ENCODE data around the gene NFYB. TPM values are rescaled to one million over a fixed set of nuclear protein-coding genes. Genes with fewer than 3 reads are reported as not detected.
"Not testable (repeated sequence)": the region's sequence is repeated elsewhere in the genome, so short reads cannot be mapped to it uniquely, and the experiment has no call there.

The NFYB gene
- total RNA-seq, 6 experiments from 2014 or later = 10.1 to 12.9 (median 12.2) TPM

DNA sequence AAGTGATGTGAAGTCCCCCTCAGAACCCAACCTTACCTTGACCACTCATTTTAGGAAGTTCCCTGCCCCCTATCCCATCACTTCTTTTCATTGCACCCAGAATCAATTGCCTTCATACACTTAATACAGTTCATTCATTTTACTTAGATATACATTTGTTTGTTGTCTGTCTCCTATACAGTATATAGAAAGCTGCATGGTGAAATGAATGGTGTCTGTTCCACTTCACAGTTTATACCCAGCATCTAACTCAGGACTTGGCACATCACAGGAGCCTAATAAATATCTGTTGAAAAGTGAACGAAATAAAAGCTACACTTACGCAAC is 39.3 kb upstream of the NFYB start:
- ATAC-seq = no peak
- WGBS (ENCODE audit: insufficient coverage, low coverage, low lambda C conversion rate, missing lambda C conversion rate) = 22% methylated on average over 2 of the region's 2 CpGs

DNA sequence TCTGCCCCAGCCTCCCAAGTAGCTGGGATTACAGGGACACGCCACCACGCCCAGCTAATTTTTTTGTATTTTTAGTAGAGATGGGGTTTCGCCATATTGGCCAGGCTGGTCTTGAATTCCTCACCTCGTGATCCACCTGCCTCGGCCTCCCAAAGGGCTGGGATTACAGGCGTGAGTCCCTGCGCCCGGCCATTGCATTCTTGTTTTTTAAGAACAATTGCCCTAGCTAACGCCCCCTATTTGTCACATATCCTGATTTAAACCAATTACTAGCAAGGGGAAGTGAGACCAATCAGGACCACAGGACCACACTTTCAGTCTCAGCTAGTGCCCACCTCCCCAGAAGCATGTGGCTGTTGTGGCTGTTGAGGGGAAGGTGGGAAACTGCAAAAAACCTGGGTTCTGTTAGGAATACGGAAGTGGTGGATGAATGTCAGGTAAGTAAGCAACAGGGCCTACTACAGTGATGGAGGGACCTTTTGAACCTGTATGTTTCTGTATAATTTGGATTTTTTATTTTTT is 37.8 kb upstream of the NFYB start:
- no peak overlapping the region for H3K4me3 ChIP-seq
- DNase-seq = no peak
- TF ChIP-seq POLR2A (IDR thresholded peaks at IDR 0.05) = no peak
- TF ChIP-seq, protein P1, sequence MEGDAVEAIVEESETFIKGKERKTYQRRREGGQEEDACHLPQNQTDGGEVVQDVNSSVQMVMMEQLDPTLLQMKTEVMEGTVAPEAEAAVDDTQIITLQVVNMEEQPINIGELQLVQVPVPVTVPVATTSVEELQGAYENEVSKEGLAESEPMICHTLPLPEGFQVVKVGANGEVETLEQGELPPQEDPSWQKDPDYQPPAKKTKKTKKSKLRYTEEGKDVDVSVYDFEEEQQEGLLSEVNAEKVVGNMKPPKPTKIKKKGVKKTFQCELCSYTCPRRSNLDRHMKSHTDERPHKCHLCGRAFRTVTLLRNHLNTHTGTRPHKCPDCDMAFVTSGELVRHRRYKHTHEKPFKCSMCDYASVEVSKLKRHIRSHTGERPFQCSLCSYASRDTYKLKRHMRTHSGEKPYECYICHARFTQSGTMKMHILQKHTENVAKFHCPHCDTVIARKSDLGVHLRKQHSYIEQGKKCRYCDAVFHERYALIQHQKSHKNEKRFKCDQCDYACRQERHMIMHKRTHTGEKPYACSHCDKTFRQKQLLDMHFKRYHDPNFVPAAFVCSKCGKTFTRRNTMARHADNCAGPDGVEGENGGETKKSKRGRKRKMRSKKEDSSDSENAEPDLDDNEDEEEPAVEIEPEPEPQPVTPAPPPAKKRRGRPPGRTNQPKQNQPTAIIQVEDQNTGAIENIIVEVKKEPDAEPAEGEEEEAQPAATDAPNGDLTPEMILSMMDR (IDR thresholded peaks at IDR 0.05) = no peak
- no peaks in the 10 kb centered on the region for H3K9me3 ChIP-seq
- no peak for ATAC-seq
- no peak overlapping the region for H3K27ac ChIP-seq
- peaks cover 0 to 10% (median 0%) of the 10 kb centered on the region in 4 donors for H3K4me1 ChIP-seq
- no peaks in the 10 kb centered on the region for H3K27me3 ChIP-seq
- intact Hi-C loops (cut with DNase I) = no loop called here
- 68% methylated on average over 7 of the region's 10 CpGs for WGBS (ENCODE audit: insufficient coverage, low coverage, low lambda C conversion rate, missing lambda C conversion rate)
- no peaks in the 10 kb centered on the region for H3K36me3 ChIP-seq

More for the DNA sequence above, 39.3 kb upstream of the NFYB start:
- no peak for DNase-seq
- Histone ChIP-seq H3K9me3 (no peaks in the 10 kb centered on the region), H3K4me1 (peaks cover 0 to 18% (median 0%) of the 10 kb centered on the region in 4 donors), H3K27me3 (no peaks in the 10 kb centered on the region), H3K27ac (no peak overlapping the region), H3K36me3 (no peaks in the 10 kb centered on the region), H3K4me3 (no peak overlapping the region)
- intact Hi-C loops (cut with DNase I) = no loop called here
- no peak for TF ChIP-seq POLR2A (IDR thresholded peaks at IDR 0.05)
- TF ChIP-seq, protein P1 (IDR thresholded peaks at IDR 0.05) = no peak

DNA sequence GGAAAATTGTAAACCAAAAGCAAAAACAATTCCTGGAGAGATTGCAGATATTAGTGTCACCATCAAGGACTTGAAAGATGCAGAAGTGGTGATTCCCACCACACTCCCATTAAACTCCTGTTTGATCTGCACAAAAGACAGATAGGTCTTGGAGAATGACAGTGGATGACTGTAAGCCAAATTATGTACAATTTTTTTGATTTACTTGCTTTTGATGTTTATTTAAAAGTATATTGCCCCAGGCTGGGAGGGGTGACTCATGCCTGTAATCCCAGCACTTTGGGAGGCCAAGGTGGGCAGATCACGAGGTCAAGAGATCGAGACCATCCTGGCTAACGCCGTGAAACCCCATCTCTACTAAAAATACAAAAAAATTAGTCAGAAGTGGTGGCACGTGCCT is 35.8 kb upstream of the NFYB start:
- ATAC-seq; H3K36me3 ChIP-seq; H3K9me3 ChIP-seq; H3K27me3 ChIP-seq; H3K27ac ChIP-seq; intact Hi-C loops (cut with DNase I); H3K4me3 ChIP-seq; DNase-seq: not testable (repeated sequence)
- WGBS (ENCODE audit: insufficient coverage, low coverage, low lambda C conversion rate, missing lambda C conversion rate) = 93% methylated on average over 4 of the region's 5 CpGs
- H3K4me1 ChIP-seq = peaks cover 0 to 10% (median 0%) of the 10 kb centered on the region in 4 donors

DNA sequence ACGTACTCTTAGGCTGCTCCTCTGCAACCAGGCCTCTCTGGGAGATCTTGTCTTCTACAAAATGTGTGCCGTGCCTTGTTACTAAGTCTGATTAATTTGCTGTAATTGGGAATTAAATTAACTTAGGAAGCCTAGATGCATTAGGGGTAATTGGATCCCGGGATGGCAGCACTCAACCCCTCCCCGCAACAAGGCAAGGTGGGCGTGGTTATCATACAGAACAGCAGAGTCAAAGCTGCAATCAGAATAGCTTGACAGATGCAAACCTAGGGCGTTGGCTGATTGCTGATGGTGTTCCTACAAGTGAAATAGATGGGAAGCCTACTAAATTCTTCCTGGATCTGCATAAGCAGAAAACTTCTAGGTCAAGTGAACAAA is 34.5 kb upstream of the NFYB start:
- intact Hi-C loops (cut with DNase I) = no loop called here
- ATAC-seq = no peak
- no peak overlapping the region for H3K4me3 ChIP-seq
- 84% methylated on average over 6 of the region's 6 CpGs for WGBS (ENCODE audit: insufficient coverage, low coverage, low lambda C conversion rate, missing lambda C conversion rate)
- DNase-seq = no peak
- H3K27ac ChIP-seq = no peak overlapping the region
- H3K4me1 ChIP-seq = peaks cover 0 to 6% (median 0%) of the 10 kb centered on the region in 4 donors
- TF ChIP-seq, protein P1 (IDR thresholded peaks at IDR 0.05) = no peak
- TF ChIP-seq POLR2A (IDR thresholded peaks at IDR 0.05) = no peak
- H3K27me3 ChIP-seq = no peaks in the 10 kb centered on the region
- H3K9me3 ChIP-seq = no peaks in the 10 kb centered on the region
- H3K36me3 ChIP-seq = no peaks in the 10 kb centered on the region

DNA sequence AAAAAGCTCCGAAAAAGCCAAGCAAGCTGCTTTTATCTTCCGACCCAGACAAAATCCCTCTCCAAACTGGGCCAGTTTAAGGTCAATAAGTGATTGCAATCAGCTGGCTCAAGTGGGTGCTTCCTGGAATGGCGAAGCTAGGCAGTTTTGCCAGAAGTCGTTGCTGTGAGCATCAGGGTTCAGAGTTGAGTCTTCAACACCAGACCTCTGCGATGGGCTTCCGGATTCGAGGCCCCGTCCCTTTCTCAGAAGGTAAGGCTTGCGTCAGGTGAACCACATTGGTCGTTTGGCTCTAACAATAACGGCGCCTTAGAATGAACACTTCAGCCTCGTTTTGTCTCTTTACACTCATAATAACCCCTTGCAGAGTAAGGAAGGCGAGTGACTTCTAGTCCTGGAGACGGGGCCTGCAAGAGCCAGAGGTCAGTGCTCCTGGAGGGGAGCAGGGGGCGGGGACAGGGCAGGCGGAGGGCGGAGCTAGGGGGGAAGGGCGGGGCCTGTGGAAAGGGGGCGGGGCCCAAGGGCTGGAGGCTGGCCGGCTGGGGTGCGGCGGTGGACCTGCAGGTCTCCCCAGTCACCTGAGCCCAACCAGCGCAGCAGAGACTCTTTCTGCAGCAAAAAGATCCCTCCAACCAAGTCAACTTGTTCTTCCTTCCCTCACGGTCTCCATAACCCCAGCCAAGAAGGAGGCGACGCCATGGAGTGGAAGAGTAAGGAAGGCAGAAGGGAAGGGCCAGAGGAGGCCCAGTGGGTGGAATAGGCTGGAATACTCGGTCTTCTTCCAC is 34.0 kb upstream of the NFYB start:
- no peak for DNase-seq
- intact Hi-C loops (cut with DNase I) = no loop called here
- H3K27me3 ChIP-seq = no peaks in the 10 kb centered on the region
- WGBS (ENCODE audit: insufficient coverage, low coverage, low lambda C conversion rate, missing lambda C conversion rate) = 75% methylated on average over 20 of the region's 28 CpGs
- no peaks in the 10 kb centered on the region for H3K36me3 ChIP-seq
- no peak overlapping the region for H3K27ac ChIP-seq
- H3K4me1 ChIP-seq = no peaks in the 10 kb centered on the region
- ATAC-seq = no peak
- TF ChIP-seq POLR2A (IDR thresholded peaks at IDR 0.05) = no peak
- TF ChIP-seq, protein P1 (IDR thresholded peaks at IDR 0.05) = no peak
- no peaks in the 10 kb centered on the region for H3K9me3 ChIP-seq
- no peak overlapping the region for H3K4me3 ChIP-seq

All from right lobe of liver (tissue), 6 donors.